CD4-positive, alpha-beta T cell (primary cell): ENCODE results near the gene KRT79. TPM values are rescaled to one million over a fixed set of nuclear protein-coding genes. Genes with fewer than 3 reads are reported as not detected.
A peak's percentile ranks its signal among the peaks of the same experiment; 100 is the strongest.

Experiments used
- ATAC-seq: fragments of 200-7000 bp; cut with Tn5 transposase; one replicate; pipeline ENCODE4 v1.10.0; 2022; ENCODE audit warnings: mild to moderate bottlenecking; ENCODE audit not compliant: poor library complexity
- CTCF ChIA-PET: fragments of 350-600 bp; sonication (Branson Sonifier 250); formaldehyde crosslinking; loops from one replicate; lab custom pipeline; 2021; ENCODE audit warnings: antibody characterized with exemption, inconsistent platforms; lab: Charles Lee
- POLR2A ChIA-PET: fragments of 350-600 bp; sonication (Branson Sonifier 250); formaldehyde crosslinking; loops from one replicate; lab custom pipeline; 2021; ENCODE audit warnings: antibody characterized with exemption, inconsistent platforms; lab: Charles Lee
- DNase-seq, 14 experiments: peaks; one replicate each; pipeline ENCODE4 v3.0.0-alpha.2; 2013 to 2020; ENCODE audit warnings: mixed read lengths in 2 of 14
- H3K27ac ChIP-seq, 2 donors: one replicate each; pipeline versions ENCODE4 v1.5.1 to v1.7.0; 2013; ENCODE audit warnings: low read length in 2 of 2, low read depth in 1 of 2, mild to moderate bottlenecking in 1 of 2
- H3K27me3 ChIP-seq, 2 experiments: 1 replicate in 1 of 2; 2 replicates in 1 of 2; pipeline versions ENCODE4 v1.6.1 to v1.7.0; 2013; ENCODE audit warnings: low read length in 2 of 2, control low read depth in 1 of 2, mild to moderate bottlenecking in 1 of 2, moderate library complexity in 1 of 2; ENCODE audit not compliant: insufficient read depth in 2 of 2, control insufficient read depth in 1 of 2
- H3K36me3 ChIP-seq: one replicate; pipeline ENCODE4 v1.6.1; 2013; ENCODE audit warnings: low read length, control low read depth; ENCODE audit not compliant: insufficient read depth
- H3K4me1 ChIP-seq: one replicate; pipeline ENCODE4 v1.6.1; 2013; ENCODE audit warnings: low read length, control low read depth; ENCODE audit not compliant: insufficient read depth
- H3K4me3 ChIP-seq: one replicate; pipeline ENCODE4 v1.5.1; 2013; ENCODE audit warnings: mild to moderate bottlenecking, low read length, moderate library complexity
- H3K9me3 ChIP-seq, 2 experiments: 1 replicate in 1 of 2; 2 replicates in 1 of 2; pipeline versions ENCODE4 v1.6.1 to v1.7.0; 2013; ENCODE audit warnings: low read length in 2 of 2, mild to moderate bottlenecking in 2 of 2, control low read depth in 1 of 2, moderate library complexity in 1 of 2; ENCODE audit not compliant: control insufficient read depth in 1 of 2, insufficient read depth in 1 of 2
- H3K27ac Mint-ChIP-seq: one replicate; pipeline ENCODE4 v1.8.0; 2020; ENCODE audit warnings: mixed read lengths
- H3K27me3 Mint-ChIP-seq: one replicate; pipeline ENCODE4 v1.8.0; 2021; ENCODE audit warnings: mixed read lengths
- H3K36me3 Mint-ChIP-seq: one replicate; pipeline ENCODE4 v1.8.0; 2021; ENCODE audit warnings: low read depth, mixed read lengths
- H3K4me1 Mint-ChIP-seq: one replicate; pipeline ENCODE4 v1.8.0; 2021; ENCODE audit warnings: low read depth, mixed read lengths
- H3K4me3 Mint-ChIP-seq: one replicate; pipeline ENCODE4 v1.8.0; 2020; ENCODE audit warnings: mild to moderate bottlenecking, mixed read lengths
- H3K9me3 Mint-ChIP-seq: one replicate; pipeline ENCODE4 v1.8.0; 2020; ENCODE audit warnings: mixed read lengths
- CTCF ChIP-seq: fragments of 200-600 bp; IDR thresholded peaks from one replicate; pipeline ENCODE4 v1.8.0; 2022; ENCODE audit warnings: antibody characterized with exemption, mild to moderate bottlenecking
- intact Hi-C, 2 experiments: fragments of 100-400 bp; cut with DNase I in 1 of 2; cut with micrococcal nuclease in 1 of 2; formaldehyde crosslinking; loops; one replicate each; pipeline versions ENCODE4 v1.15.1 to v1.9.0; 2023 to 2025; cut with DNase I, micrococcal nuclease
- total RNA-seq, 174 experiments: library from RNA in 2 of 174; stranded (reverse) in 2 of 174; gene quantifications; one replicate each; pipeline ENCODE4 v1.2.3 and lab custom pipeline; 2021 to 2026

Gene KRT79
- total RNA-seq, 2 experiments from 2014 or later = not detected

- H3K27ac ChIP-seq = no peak overlapping the region
- no peaks in the 10 kb centered on the region for H3K9me3 Mint-ChIP-seq
- H3K36me3 Mint-ChIP-seq = no peaks in the 10 kb centered on the region
- TF ChIP-seq CTCF = no peak
- H3K4me1 Mint-ChIP-seq = peaks cover 23% of the 10 kb centered on the region
- ATAC-seq (no peak), DNase-seq (no peak)
- peaks cover 8% of the 10 kb centered on the region for H3K4me1 ChIP-seq
- no peaks in the 10 kb centered on the region for H3K27me3 ChIP-seq
- intact Hi-C loops = no loop called here
- H3K27ac Mint-ChIP-seq = no peak overlapping the region
- no peak overlapping the region for H3K4me3 ChIP-seq
- H3K4me3 Mint-ChIP-seq = no peak overlapping the region
- ChIA-PET POLR2A (no interaction called here), CTCF (no interaction called here)
- H3K9me3 ChIP-seq = no peaks in the 10 kb centered on the region
- peaks cover 9% of the 10 kb centered on the region for H3K27me3 Mint-ChIP-seq
- H3K36me3 ChIP-seq = no peaks in the 10 kb centered on the region
Measured at GRCh38 chr12:52838609-52839435, 4.7 kb upstream of the KRT79 start.

GRCh38 chr12:52837781-52838608, 3.9 kb upstream of the KRT79 start:
- ATAC-seq (no peak), DNase-seq (no peak)
- peaks cover 8% of the 10 kb centered on the region for H3K4me1 ChIP-seq
- intact Hi-C loops = no loop called here
- POLR2A ChIA-PET = no interaction called here
- no peaks in the 10 kb centered on the region for H3K9me3 Mint-ChIP-seq
- no peak for TF ChIP-seq CTCF
- no peaks in the 10 kb centered on the region for H3K9me3 ChIP-seq
- no peak overlapping the region for H3K27ac Mint-ChIP-seq
- H3K27ac ChIP-seq = no peak overlapping the region
- no peaks in the 10 kb centered on the region for H3K27me3 ChIP-seq
- CTCF ChIA-PET = no interaction called here
- H3K36me3 ChIP-seq = no peaks in the 10 kb centered on the region
- H3K36me3 Mint-ChIP-seq = no peaks in the 10 kb centered on the region
- H3K4me3 ChIP-seq = no peak overlapping the region
- H3K4me3 Mint-ChIP-seq = no peak overlapping the region
- H3K4me1 Mint-ChIP-seq = peaks cover 23% of the 10 kb centered on the region
- peaks cover 9% of the 10 kb centered on the region for H3K27me3 Mint-ChIP-seq

DNA sequence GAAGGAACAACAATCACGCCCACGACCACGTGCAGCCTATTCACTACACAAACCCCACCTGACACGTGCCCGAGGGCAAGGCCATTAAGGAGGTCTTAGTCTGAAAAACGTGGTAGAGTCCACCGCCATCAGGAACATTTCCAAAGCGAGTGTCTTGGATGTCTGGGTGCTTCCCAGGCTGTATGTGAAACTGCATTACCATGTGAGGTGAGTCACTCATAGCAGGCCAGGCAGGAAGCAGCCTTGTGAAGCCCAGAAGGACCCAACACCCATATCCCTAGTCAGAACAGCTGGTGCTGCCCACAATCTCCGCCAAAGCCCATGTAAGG, 3.3 kb upstream of the KRT79 start:
- ChIA-PET CTCF (no interaction called here), POLR2A (no interaction called here)
- no peaks in the 10 kb centered on the region for H3K36me3 Mint-ChIP-seq
- no peak overlapping the region for H3K4me3 Mint-ChIP-seq
- intact Hi-C loops = no loop called here
- H3K9me3 ChIP-seq = no peaks in the 10 kb centered on the region
- ATAC-seq (no peak), DNase-seq (no peak)
- H3K27ac Mint-ChIP-seq = peak overlapping the region; percentile 55
- no peaks in the 10 kb centered on the region for H3K9me3 Mint-ChIP-seq
- no peak overlapping the region for H3K27ac ChIP-seq
- H3K4me1 Mint-ChIP-seq = peaks cover 22% of the 10 kb centered on the region
- H3K27me3 Mint-ChIP-seq = peaks cover 9% of the 10 kb centered on the region
- no peak for TF ChIP-seq CTCF
- H3K36me3 ChIP-seq = no peaks in the 10 kb centered on the region
- peaks cover 8% of the 10 kb centered on the region for H3K4me1 ChIP-seq
- H3K4me3 ChIP-seq = no peak overlapping the region
- no peaks in the 10 kb centered on the region for H3K27me3 ChIP-seq
